ENCODE data around the gene MYH15. TPM values are rescaled to one million over a fixed set of nuclear protein-coding genes. Genes with fewer than 3 reads are reported as not detected.

The MYH15 gene
- total and polyA plus RNA-seq, 7 donors, result 0.01 to 0.67 (median 0.08) TPM

DNA sequence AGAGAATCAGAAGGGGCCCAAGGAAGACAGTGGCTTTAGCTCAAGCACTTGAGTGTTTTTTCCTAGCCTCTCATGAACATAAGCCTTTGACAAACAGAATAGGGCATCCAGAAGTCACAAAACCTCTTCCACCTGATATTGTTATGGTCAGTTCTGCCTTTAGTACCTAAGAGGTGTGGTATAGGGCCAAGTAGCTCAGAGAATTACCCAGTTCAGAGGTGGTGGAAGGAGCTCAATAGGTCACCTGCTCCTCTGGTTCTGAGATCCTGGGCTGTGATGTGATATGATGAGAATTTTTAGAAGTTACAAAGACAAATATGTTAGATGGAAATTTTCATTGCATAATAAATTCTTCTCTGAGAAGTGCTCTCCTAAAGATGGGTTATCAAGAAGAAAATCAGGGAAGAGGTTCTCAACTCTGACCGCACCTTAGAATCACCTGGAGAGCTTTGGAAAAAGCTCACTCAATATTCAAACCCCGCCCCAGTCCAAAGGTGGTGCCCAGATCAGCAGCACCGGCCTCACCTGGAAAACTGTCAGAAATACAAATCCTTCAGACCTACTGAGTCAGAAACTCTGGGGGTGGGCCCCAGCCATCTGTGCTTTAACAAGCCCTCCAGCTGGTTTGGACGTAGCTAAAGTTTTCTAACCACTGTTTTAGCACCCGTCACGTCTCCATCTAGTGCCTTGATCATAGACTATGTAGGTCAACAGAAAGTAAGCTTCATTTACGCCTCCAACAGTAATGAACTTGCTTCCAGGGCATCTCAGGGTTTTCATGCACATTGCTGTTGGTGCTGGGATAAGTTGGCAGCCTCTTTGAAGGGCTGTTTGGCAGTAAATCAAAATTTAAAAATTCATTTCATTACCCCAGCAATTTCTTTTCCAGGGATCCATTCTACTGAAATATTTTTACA is 101.3 kb downstream of the MYH15 start:
- H3K4me1 ChIP-seq, result no peaks in the 10 kb centered on the region
- H3K4me3 ChIP-seq, result no peak overlapping the region
- TF ChIP-seq, protein P1, sequence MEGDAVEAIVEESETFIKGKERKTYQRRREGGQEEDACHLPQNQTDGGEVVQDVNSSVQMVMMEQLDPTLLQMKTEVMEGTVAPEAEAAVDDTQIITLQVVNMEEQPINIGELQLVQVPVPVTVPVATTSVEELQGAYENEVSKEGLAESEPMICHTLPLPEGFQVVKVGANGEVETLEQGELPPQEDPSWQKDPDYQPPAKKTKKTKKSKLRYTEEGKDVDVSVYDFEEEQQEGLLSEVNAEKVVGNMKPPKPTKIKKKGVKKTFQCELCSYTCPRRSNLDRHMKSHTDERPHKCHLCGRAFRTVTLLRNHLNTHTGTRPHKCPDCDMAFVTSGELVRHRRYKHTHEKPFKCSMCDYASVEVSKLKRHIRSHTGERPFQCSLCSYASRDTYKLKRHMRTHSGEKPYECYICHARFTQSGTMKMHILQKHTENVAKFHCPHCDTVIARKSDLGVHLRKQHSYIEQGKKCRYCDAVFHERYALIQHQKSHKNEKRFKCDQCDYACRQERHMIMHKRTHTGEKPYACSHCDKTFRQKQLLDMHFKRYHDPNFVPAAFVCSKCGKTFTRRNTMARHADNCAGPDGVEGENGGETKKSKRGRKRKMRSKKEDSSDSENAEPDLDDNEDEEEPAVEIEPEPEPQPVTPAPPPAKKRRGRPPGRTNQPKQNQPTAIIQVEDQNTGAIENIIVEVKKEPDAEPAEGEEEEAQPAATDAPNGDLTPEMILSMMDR (IDR thresholded peaks at IDR 0.05), result no peak
- intact Hi-C loops (cut with DNase I), result loop anchor here in 1 of 2 donors (5.0 to 10.0 kb wide), 4 partner anchors 254 to 664 kb away; partner anchors contain the start of gene CD47
- no peaks in the 10 kb centered on the region for H3K36me3 ChIP-seq (ENCODE audit: insufficient read depth in 1 of 2, low read depth in 1 of 2)
- ATAC-seq (no peak), DNase-seq (no peak)
- H3K9me3 ChIP-seq, result no peaks in the 10 kb centered on the region
- WGBS, 3 donors, result 73 to 87% (median 87%) methylated on average over 7 of the region's 7 CpGs
- H3K27me3 ChIP-seq (ENCODE audit: insufficient read depth in 3 of 3, low read length in 2 of 3), result no peaks in the 10 kb centered on the region
- H3K27ac ChIP-seq, result no peak overlapping the region

DNA sequence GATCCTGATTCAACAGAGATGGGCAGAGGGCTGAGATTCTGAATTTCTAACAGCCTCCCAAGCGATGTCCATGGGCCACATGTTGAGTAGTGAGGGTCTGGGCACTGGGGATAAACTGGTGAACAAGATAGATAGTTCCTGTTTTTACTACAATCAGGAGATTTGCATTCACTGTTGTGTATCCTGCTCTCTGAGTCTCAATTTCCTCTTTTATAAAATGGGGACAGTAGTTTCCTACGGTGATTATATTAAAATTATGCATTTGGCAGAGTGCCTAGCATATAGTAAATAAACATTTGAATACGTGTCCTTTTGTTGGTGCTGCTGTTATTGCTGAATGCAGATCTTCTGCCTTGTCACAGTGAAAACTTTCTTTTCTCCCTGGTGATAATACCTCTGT is 102.5 kb downstream of the MYH15 start:
- 68 to 72% (median 69%) methylated on average over 3 of the region's 3 CpGs for WGBS, 3 donors
- Histone ChIP-seq H3K4me1 (no peaks in the 10 kb centered on the region), H3K36me3 (ENCODE audit: insufficient read depth in 1 of 2, low read depth in 1 of 2) (no peaks in the 10 kb centered on the region), H3K4me3 (no peak overlapping the region), H3K27ac (no peak overlapping the region), H3K9me3 (no peaks in the 10 kb centered on the region), H3K27me3 (ENCODE audit: insufficient read depth in 3 of 3, low read length in 2 of 3) (no peaks in the 10 kb centered on the region)
- ATAC-seq, result no peak
- TF ChIP-seq, protein P1 (IDR thresholded peaks at IDR 0.05), result no peak
- no peak for DNase-seq
- intact Hi-C loops (cut with DNase I), result loop anchor here in 1 of 2 donors (5.0 to 10.0 kb wide), 4 partner anchors 253 to 663 kb away; partner anchors contain the start of gene CD47

DNA sequence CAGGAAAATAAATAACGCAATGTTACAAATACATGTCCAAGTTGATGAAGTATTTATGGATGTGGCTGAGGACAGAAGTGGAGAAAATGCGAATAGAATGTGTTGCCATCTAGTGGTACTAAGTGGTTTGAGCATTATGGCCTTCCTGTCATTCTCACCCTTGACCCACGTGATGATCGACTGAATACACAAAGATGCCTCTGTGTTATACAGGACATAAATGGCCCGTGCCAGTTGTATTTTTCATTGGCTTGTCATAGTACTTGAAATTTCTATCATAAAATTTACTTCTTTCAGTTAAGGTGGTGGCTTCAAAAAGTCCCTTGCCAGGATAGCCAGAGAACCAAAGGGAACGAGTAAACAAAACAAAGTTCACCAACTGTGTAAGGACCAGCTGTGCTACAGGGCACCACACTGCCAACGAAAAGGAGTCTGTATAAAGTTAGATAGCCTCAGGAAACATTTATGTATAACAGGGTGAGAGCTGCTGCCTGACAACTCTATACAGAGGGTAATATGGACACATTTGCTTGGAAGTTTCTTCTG is 103.7 kb downstream of the MYH15 start:
- H3K4me3 ChIP-seq, result no peak overlapping the region
- H3K4me1 ChIP-seq, result no peaks in the 10 kb centered on the region
- TF ChIP-seq, protein P1 (IDR thresholded peaks at IDR 0.05), result peak; percentile 80
- H3K36me3 ChIP-seq (ENCODE audit: insufficient read depth in 1 of 2, low read depth in 1 of 2), result no peaks in the 10 kb centered on the region
- ATAC-seq (peak; percentile 65 to 75 (median 71)), DNase-seq (no peak)
- intact Hi-C loops (cut with DNase I), result loop anchor here in 1 of 2 donors (5.0 to 10.0 kb wide), 4 partner anchors 252 to 662 kb away; partner anchors contain the start of gene CD47
- H3K9me3 ChIP-seq, result no peaks in the 10 kb centered on the region
- no peak overlapping the region for H3K27ac ChIP-seq
- WGBS, 3 donors, result 11 to 80% (median 49%) methylated on average over 7 of the region's 7 CpGs
- H3K27me3 ChIP-seq (ENCODE audit: insufficient read depth in 3 of 3, low read length in 2 of 3), result no peaks in the 10 kb centered on the region

GRCh38 chr3:108406063-108406660 is 104.2 kb downstream of the MYH15 start:
- no peak overlapping the region for H3K27ac ChIP-seq
- DNase-seq, result no peak
- H3K4me3 ChIP-seq, result no peak overlapping the region
- TF ChIP-seq, protein P1 (IDR thresholded peaks at IDR 0.05), result no peak
- H3K9me3 ChIP-seq, result no peaks in the 10 kb centered on the region
- intact Hi-C loops (cut with DNase I), result loop anchor here in 1 of 2 donors (5.0 to 10.0 kb wide), 4 partner anchors 251 to 661 kb away; partner anchors contain the start of gene CD47
- WGBS, 3 donors, result 80 to 93% (median 82%) methylated on average over 3 of the region's 3 CpGs
- H3K27me3 ChIP-seq (ENCODE audit: insufficient read depth in 3 of 3, low read length in 2 of 3), result no peaks in the 10 kb centered on the region
- no peaks in the 10 kb centered on the region for H3K36me3 ChIP-seq (ENCODE audit: insufficient read depth in 1 of 2, low read depth in 1 of 2)
- H3K4me1 ChIP-seq, result no peaks in the 10 kb centered on the region
- ATAC-seq, result no peak

All from psoas muscle (tissue), 8 donors.